WTC11 (cell line): ENCODE data around the gene RTN4.

ENCODE experiments used
- ATF3 ChIP-seq: sonication (generic); formaldehyde crosslinking; conservative IDR thresholded peaks from 2 replicates; pipeline ENCODE4 v1.8.1; 2022; ENCODE audit warnings: mild to moderate bottlenecking, missing genetic modification reagents
- SMAD4 ChIP-seq: sonication (generic); formaldehyde crosslinking; IDR thresholded peaks from 2 replicates; pipeline ENCODE4 v1.8.0; 2022; ENCODE audit warnings: mild to moderate bottlenecking, missing genetic modification reagents
- TP53 ChIP-seq: sonication (generic); formaldehyde crosslinking; IDR thresholded peaks from 2 replicates; pipeline ENCODE4 v1.8.1; 2023; ENCODE audit warnings: mild to moderate bottlenecking, missing genetic modification reagents
- TF ChIP-seq, protein P1 (sequence below): fragments of 200-600 bp; IDR thresholded peaks from 2 replicates; pipeline ENCODE4 v1.8.0; 2022; ENCODE audit warnings: antibody characterized with exemption

DNA sequence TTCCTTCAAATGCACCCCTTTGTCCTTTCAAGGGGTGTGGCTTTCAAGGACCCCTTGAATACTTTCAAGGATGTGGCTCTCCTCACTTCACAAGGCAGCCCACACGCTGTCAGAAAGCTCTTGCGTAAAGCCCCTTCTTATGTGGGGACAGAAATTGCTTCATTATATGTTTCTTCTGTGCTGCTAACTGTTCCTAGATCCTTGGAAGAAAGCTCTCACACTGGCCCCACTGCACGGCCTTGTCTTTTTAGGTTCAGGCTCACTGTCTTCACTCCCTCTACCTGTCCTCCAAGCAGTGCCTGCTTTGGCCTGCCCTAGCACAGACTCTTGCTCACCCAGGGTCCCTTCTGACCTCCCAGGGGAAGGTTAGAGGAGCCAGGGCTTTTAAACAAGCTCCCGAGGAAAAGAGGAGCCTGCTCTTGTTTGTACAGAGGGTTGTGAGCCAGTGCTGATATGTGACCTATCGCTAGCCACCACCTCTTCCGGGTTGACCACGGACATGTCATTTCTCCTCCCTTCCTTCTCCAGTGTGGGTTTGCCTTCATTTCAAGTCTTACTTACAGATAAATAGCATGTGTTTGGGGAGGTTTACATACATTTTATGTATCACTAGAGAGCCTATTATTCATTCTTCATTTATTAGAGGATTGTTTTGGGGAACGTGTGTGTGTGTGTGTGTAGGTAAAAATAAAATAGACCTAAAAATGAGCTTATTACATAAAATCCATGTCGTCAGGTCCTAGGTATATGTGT lies 94.7 kb downstream of the RTN4 start:
- no peak for TF ChIP-seq SMAD4 (CRISPR knock-in tag)
- TF ChIP-seq, protein P1, sequence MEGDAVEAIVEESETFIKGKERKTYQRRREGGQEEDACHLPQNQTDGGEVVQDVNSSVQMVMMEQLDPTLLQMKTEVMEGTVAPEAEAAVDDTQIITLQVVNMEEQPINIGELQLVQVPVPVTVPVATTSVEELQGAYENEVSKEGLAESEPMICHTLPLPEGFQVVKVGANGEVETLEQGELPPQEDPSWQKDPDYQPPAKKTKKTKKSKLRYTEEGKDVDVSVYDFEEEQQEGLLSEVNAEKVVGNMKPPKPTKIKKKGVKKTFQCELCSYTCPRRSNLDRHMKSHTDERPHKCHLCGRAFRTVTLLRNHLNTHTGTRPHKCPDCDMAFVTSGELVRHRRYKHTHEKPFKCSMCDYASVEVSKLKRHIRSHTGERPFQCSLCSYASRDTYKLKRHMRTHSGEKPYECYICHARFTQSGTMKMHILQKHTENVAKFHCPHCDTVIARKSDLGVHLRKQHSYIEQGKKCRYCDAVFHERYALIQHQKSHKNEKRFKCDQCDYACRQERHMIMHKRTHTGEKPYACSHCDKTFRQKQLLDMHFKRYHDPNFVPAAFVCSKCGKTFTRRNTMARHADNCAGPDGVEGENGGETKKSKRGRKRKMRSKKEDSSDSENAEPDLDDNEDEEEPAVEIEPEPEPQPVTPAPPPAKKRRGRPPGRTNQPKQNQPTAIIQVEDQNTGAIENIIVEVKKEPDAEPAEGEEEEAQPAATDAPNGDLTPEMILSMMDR = no peak
- no peak for TF ChIP-seq ATF3 (CRISPR knock-in tag)
- TF ChIP-seq TP53 (CRISPR knock-in tag) = no peak
